ENCODE measurements around the gene GRK5. TPM values are rescaled to one million over a fixed set of nuclear protein-coding genes. Genes with fewer than 3 reads are reported as not detected.

GRK5 gene
- total and polyA plus RNA-seq, 9 of the 15 experiments (the other 6 are each of a cell fraction or from before 2014, with no cell fraction given), result 0.46 to 0.83 (median 0.67) TPM; not detected in 2

DNA sequence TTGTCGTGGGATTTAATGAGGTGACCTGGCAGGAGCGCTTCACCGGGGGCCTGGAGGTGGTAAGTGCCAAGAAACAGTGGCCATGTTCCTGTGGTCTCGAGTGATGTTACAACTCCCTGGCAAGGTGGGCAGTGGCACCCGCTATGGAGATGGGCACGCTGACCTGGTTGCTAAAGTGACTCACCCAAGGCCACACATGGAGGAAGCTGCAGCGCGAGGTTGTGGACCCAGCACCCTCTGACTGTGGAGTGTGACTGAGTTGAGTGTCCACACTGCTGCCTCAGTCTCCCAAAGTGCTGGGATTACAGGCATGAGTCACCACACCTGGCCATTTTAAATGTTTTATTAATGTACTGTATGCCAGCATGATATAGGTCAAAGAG, 261.9 kb downstream of the GRK5 start (continued):
- TF ChIP-seq RNF219 (CRISPR knock-in tag; IDR thresholded peaks at IDR 0.05) (no peak), ZNF561 (CRISPR knock-in tag; conservative IDR thresholded peaks at IDR 0.05) (no peak), CREB1 (IDR thresholded peaks at IDR 0.05) (no peak), CREB1 (CRISPR knock-in tag; IDR thresholded peaks at IDR 0.05) (no peak), MXD1 (CRISPR knock-in tag; IDR thresholded peaks at IDR 0.05; ENCODE audit: borderline replicate concordance, poor library complexity, severe bottlenecking) (no peak), KDM5B (IDR thresholded peaks at IDR 0.05; ENCODE audit: insufficient replicate concordance, low read depth, low read length) (no peak)

GRCh38 chr10:119469846-119470245, 262.5 kb downstream of the GRK5 start:
- DNase-seq (ENCODE audit: extremely low read depth in 1 of 4, low spot score in 3 of 4) (no peak), ATAC-seq (no peak), FAIRE-seq (no peak)
- Histone ChIP-seq H3K9me3 (replicated peaks; ENCODE audit: control insufficient read depth, insufficient read depth, low read depth, low read length) (peaks cover 3% of the 10 kb centered on the region), H3K36me3 (ENCODE audit: control insufficient read depth, insufficient read depth, low read length) (no peaks in the 10 kb centered on the region), H3K27me3 (ENCODE audit: control insufficient read depth in 2 of 2, insufficient read depth in 2 of 2, low read length in 2 of 2) (peaks cover 0 to 9% of the 10 kb centered on the region in 2 experiments; a peak in 2 of 5 replicates), H3K4me1 (replicated peaks in 1 of 2; ENCODE audit: control insufficient read depth in 2 of 2, insufficient read depth in 2 of 2, low read length in 2 of 2) (peaks cover 4 to 5% of the 10 kb centered on the region in 2 experiments; a peak in 3 of 5 replicates), H3K4me2 (ENCODE audit: insufficient read depth, low read length) (no peak overlapping the region), H4K20me1 (replicated peaks; ENCODE audit: control insufficient read depth, insufficient read depth, low read length) (no peaks in the 10 kb centered on the region), H3K79me2 (ENCODE audit: control insufficient read depth, insufficient read depth, low read length) (no peaks in the 10 kb centered on the region), H3K9me1 (ENCODE audit: control insufficient read depth, insufficient read depth, low read length) (no peaks in the 10 kb centered on the region), H3K4me3 (no peak overlapping the region), H3K27ac (ENCODE audit: extremely low read depth, low read depth, low read length) (no peak overlapping the region), H2AFZ (ENCODE audit: low read depth, low read length) (no peak overlapping the region), H3K9ac (ENCODE audit: insufficient read depth in 1 of 2, low read depth in 2 of 2, low read length in 2 of 2) (no peak overlapping the region)
- in situ Hi-C loops (cut with MboI), result no loop called here
- 27% methylated on average over 4 of the region's 7 CpGs for WGBS (ENCODE audit: insufficient coverage, low coverage, missing lambda C conversion rate)
- intact Hi-C loops (cut with micrococcal nuclease), result no loop called here
- ChIA-PET POLR2A (interaction anchor here (0.5 kb wide), 1 partner anchor 311 kb away, joined by 5 read pairs; no protein-coding TSS in a partner anchor), CTCF (ENCODE audit: low intra/inter-chr PET ratio) (no interaction called here)
- BruUV-seq (replicated peaks), result no TSS peak
- TF ChIP-seq E2F6 (IDR thresholded peaks at IDR 0.05; ENCODE audit: borderline replicate concordance in 1 of 2, extremely low read depth in 1 of 2, insufficient read depth in 1 of 2, insufficient read length in 1 of 2, low read depth in 1 of 2, low read length in 1 of 2, poor library complexity in 1 of 2, severe bottlenecking in 1 of 2) (no peak), MITF (IDR thresholded peaks at IDR 0.05) (no peak), ZNF217 (CRISPR knock-in tag; IDR thresholded peaks at IDR 0.05) (no peak), POU5F1 (IDR thresholded peaks at IDR 0.05; ENCODE audit: borderline replicate concordance, low read depth, low read length, partially characterized antibody) (no peak), ARNT (IDR thresholded peaks at IDR 0.05) (no peak), CREM (IDR thresholded peaks at IDR 0.05; ENCODE audit: low read depth) (no peak), ZZZ3 (IDR thresholded peaks at IDR 0.05) (no peak), ZBTB1 (CRISPR knock-in tag; IDR thresholded peaks at IDR 0.05; ENCODE audit: borderline replicate concordance, low read depth) (no peak)
- TF ChIP-seq, protein P1, sequence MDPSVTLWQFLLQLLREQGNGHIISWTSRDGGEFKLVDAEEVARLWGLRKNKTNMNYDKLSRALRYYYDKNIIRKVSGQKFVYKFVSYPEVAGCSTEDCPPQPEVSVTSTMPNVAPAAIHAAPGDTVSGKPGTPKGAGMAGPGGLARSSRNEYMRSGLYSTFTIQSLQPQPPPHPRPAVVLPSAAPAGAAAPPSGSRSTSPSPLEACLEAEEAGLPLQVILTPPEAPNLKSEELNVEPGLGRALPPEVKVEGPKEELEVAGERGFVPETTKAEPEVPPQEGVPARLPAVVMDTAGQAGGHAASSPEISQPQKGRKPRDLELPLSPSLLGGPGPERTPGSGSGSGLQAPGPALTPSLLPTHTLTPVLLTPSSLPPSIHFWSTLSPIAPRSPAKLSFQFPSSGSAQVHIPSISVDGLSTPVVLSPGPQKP (CRISPR knock-in tag; IDR thresholded peaks at IDR 0.05), result no peak

Measured in K562 (cell line).